ENCODE results near the gene CLEC18B.
A peak's percentile ranks its signal among the peaks of the same experiment; 100 is the strongest.
"Not testable (repeated sequence)": the region's sequence is repeated elsewhere in the genome, so short reads cannot be mapped to it uniquely, and the experiment has no call there.

- TF ChIP-seq, protein P1, sequence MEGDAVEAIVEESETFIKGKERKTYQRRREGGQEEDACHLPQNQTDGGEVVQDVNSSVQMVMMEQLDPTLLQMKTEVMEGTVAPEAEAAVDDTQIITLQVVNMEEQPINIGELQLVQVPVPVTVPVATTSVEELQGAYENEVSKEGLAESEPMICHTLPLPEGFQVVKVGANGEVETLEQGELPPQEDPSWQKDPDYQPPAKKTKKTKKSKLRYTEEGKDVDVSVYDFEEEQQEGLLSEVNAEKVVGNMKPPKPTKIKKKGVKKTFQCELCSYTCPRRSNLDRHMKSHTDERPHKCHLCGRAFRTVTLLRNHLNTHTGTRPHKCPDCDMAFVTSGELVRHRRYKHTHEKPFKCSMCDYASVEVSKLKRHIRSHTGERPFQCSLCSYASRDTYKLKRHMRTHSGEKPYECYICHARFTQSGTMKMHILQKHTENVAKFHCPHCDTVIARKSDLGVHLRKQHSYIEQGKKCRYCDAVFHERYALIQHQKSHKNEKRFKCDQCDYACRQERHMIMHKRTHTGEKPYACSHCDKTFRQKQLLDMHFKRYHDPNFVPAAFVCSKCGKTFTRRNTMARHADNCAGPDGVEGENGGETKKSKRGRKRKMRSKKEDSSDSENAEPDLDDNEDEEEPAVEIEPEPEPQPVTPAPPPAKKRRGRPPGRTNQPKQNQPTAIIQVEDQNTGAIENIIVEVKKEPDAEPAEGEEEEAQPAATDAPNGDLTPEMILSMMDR (conservative IDR thresholded peaks at IDR 0.05): not testable (repeated sequence)
- TF ChIP-seq ZFX (IDR thresholded peaks at IDR 0.05): peak; percentile 36; the same call in 1 of the 2 replicates
These were observed 53.7 kb downstream of the CLEC18B start for GRCh38 chr16:74367469-74368001.

Data from C4-2B (cell line).